Measurements from ENCODE around the gene FAM110D.

The FAM110D gene

DNA sequence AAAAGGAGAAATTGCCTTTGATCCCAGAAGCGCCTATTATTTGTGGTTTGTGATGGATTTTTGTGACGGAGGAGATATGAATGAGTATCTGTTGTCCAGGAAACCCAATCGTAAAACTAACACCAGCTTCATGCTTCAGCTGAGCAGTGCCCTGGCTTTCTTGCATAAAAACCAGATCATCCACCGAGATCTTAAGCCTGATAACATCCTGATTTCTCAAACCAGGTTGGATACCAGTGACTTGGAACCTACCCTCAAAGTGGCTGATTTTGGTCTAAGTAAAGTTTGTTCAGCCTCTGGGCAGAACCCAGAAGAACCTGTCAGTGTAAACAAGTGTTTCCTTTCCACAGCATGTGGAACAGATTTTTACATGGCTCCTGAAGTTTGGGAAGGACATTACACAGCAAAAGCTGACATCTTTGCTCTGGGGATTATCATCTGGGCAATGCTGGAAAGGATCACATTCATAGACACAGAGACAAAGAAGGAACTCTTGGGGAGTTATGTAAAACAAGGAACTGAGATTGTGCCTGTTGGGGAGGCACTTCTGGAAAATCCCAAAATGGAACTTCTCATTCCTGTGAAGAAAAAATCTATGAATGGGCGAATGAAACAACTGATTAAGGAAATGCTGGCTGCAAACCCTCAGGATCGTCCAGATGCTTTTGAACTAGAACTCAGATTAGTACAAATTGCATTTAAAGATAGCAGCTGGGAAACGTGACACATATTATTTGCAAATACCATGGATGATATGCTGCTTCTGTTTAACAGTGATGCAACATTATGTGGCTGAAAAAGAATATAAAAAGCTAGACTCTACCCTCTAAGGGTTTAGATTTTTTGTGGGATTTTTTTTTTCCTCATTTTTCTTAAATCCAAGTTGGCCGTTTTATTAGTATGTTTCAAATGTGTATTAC, 36.8 kb upstream of the FAM110D start:
- H3K27me3 ChIP-seq (ENCODE audit: control insufficient read depth in 5 of 5, insufficient read depth in 4 of 5, low read length in 5 of 5), result no peaks in the 10 kb centered on the region
- H3K4me1 ChIP-seq (ENCODE audit: control insufficient read depth in 5 of 5, insufficient read depth in 5 of 5, low read length in 5 of 5), result peaks cover 0 to 16% (median 7%) of the 10 kb centered on the region in 5 donors
- no peak overlapping the region for H3K27ac ChIP-seq (ENCODE audit: low read depth, low read length)
- H3K4me3 ChIP-seq (ENCODE audit: low read depth in 1 of 5, low read length in 5 of 5), result no peak overlapping the region
- H3K9ac ChIP-seq (ENCODE audit: low read length in 5 of 5), result no peak overlapping the region
- no peaks in the 10 kb centered on the region for H3K9me3 ChIP-seq (ENCODE audit: control insufficient read depth in 5 of 5, low read length in 5 of 5)
- H3K36me3 ChIP-seq (ENCODE audit: control insufficient read depth in 5 of 5, insufficient read depth in 5 of 5, low read length in 5 of 5), result peaks cover 4 to 23% (median 12%) of the 10 kb centered on the region in 5 donors

DNA sequence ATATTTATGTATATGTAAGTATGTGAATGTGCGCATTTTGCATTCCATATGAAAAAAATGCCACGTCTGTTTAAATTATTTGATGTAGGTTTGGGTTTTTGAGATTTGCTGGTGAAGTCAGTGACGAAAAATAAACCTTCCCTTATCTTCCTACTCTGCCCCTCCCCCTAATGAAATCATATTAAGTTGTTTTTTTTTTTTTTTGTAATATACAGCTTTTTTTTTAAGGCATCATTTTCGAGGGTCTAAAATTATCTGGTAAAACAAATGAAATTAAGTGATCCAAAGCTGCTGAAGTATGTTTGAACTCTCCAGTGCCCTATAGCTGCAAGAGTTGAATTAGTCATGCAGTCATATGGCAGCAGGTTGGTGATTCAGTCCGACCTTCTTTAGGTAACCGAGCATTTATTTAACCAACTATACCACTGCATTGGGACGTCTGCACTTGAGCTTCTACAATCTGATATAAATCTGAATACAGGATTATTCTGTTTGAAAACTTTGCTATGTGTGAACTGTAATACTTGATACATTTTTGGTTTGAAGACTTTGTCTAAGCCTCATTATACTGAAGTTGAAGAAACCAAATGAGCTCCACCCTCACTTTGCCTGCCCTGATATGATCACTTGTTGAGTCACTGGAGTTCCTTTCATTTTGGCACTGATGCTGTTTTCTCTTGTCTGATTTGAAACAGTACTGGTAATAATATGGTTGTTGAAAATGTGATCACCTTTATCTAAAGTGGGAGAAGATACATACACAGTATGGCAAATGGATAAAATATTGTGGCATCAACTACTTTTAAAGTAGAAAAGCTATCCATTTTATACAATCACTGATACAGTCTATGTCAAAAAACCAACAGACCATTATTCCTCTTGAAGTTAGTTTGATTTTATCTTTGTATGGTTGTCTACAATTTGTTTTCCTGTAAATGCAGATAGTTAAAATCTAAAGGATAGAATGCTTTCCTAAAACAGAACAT, 35.6 kb upstream of the FAM110D start:
- Histone ChIP-seq H3K4me1 (ENCODE audit: control insufficient read depth in 5 of 5, insufficient read depth in 5 of 5, low read length in 5 of 5) (peaks cover 0 to 25% (median 13%) of the 10 kb centered on the region in 5 donors), H3K27me3 (ENCODE audit: control insufficient read depth in 5 of 5, insufficient read depth in 4 of 5, low read length in 5 of 5) (no peaks in the 10 kb centered on the region), H3K9me3 (ENCODE audit: control insufficient read depth in 5 of 5, low read length in 5 of 5) (no peaks in the 10 kb centered on the region), H3K27ac (ENCODE audit: low read depth, low read length) (no peak overlapping the region), H3K36me3 (ENCODE audit: control insufficient read depth in 5 of 5, insufficient read depth in 5 of 5, low read length in 5 of 5) (peaks cover 4 to 22% (median 12%) of the 10 kb centered on the region in 5 donors), H3K4me3 (ENCODE audit: low read depth in 1 of 5, low read length in 5 of 5) (no peak overlapping the region), H3K9ac (ENCODE audit: low read length in 5 of 5) (no peak overlapping the region)

DNA sequence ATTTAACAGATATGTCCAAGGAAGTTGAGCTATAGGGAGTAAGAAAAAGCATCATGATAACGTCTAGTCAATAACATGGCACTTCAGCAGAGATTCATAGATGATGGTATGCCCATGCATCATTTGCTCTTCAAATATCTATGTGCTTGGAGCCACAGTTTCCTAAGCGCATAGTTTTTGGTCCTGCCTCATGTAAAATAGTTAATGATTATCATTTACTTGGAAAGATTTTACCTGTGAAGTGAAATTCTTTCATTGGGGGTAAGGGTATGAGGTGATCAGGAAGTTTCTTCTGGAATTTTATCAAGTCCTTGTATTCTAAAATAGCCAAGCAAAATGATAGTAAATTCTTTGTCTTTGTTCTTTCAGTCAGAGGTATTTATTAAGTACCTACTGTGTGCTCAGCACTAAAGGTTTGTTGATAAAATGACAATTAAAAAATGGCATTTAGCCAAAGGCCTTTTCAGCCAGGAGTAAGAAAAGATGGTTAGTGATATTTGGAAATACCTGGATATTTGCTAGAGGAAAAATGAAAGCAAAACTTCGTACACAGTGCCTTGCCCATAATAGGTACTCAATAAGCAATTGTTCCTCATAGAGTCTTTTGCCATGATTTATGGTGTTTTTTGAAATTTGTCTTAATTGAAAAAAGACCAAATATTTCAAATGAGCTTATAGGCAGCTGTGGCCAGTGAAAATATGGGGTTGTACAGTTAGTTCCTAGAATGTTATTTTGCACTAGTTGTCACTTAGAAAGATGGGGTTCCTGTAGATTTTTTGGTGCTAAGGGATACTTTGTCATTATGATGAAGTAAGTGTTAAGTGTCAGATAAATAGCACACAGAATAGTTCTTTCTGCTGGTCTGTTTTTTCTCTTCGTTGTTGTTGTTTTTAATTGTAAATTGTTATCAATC, 34.2 kb upstream of the FAM110D start:
- Histone ChIP-seq H3K9me3 (ENCODE audit: control insufficient read depth in 5 of 5, low read length in 5 of 5) (no peaks in the 10 kb centered on the region), H3K36me3 (ENCODE audit: control insufficient read depth in 5 of 5, insufficient read depth in 5 of 5, low read length in 5 of 5) (peaks cover 0 to 11% (median 6%) of the 10 kb centered on the region in 5 donors), H3K4me3 (ENCODE audit: low read depth in 1 of 5, low read length in 5 of 5) (no peak overlapping the region), H3K27me3 (ENCODE audit: control insufficient read depth in 5 of 5, insufficient read depth in 4 of 5, low read length in 5 of 5) (no peaks in the 10 kb centered on the region), H3K27ac (ENCODE audit: low read depth, low read length) (no peak overlapping the region), H3K4me1 (ENCODE audit: control insufficient read depth in 5 of 5, insufficient read depth in 5 of 5, low read length in 5 of 5) (peaks cover 0 to 25% (median 13%) of the 10 kb centered on the region in 5 donors), H3K9ac (ENCODE audit: low read length in 5 of 5) (no peak overlapping the region)

DNA sequence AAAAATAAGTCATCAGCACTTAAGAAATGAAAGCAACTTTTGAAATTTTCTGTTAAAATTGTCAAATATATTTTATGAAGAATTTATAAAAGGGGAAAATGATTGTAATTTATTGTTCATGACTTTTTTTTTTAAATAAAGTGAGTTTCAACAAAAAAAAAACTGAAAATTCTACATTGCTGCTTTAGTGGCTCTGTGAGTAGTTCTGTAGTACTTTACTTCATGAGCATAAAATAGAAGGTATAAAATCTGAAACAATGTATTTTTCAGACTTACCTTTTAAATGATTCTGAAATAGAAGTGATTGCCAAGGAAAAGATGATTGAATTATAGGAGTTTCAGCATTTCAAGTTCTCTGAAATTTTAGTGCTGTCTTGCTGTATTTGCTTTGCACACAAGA, 33.5 kb upstream of the FAM110D start:
- Histone ChIP-seq H3K4me1 (ENCODE audit: control insufficient read depth in 5 of 5, insufficient read depth in 5 of 5, low read length in 5 of 5) (peaks cover 0 to 25% (median 10%) of the 10 kb centered on the region in 5 donors), H3K27ac (ENCODE audit: low read depth, low read length) (no peak overlapping the region), H3K27me3 (ENCODE audit: control insufficient read depth in 5 of 5, insufficient read depth in 4 of 5, low read length in 5 of 5) (no peaks in the 10 kb centered on the region), H3K4me3 (ENCODE audit: low read depth in 1 of 5, low read length in 5 of 5) (no peak overlapping the region), H3K36me3 (ENCODE audit: control insufficient read depth in 5 of 5, insufficient read depth in 5 of 5, low read length in 5 of 5) (peaks cover 0 to 9% (median 6%) of the 10 kb centered on the region in 5 donors), H3K9me3 (ENCODE audit: control insufficient read depth in 5 of 5, low read length in 5 of 5) (no peaks in the 10 kb centered on the region), H3K9ac (ENCODE audit: low read length in 5 of 5) (no peak overlapping the region)

DNA sequence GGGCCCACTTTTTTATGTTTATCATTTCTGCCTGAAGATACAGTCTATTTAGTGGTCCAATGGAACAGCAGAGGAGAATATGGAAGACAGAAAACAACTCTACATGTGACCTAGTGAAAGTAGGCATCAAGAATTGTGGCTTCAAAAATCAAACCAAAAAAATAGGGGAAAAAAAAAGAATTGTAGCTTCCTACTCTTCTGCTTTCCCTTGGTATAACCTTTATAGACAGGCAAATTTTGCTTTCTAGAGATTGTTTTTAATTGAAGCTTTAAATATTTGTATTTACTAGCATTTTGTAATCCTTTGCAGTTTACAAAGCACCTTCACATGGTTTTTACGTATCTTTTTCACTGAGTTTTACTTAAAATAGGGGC, 32.9 kb upstream of the FAM110D start:
- no peaks in the 10 kb centered on the region for H3K9me3 ChIP-seq (ENCODE audit: control insufficient read depth in 5 of 5, low read length in 5 of 5)
- peaks cover 0 to 25% (median 10%) of the 10 kb centered on the region in 5 donors for H3K4me1 ChIP-seq (ENCODE audit: control insufficient read depth in 5 of 5, insufficient read depth in 5 of 5, low read length in 5 of 5)
- H3K27me3 ChIP-seq (ENCODE audit: control insufficient read depth in 5 of 5, insufficient read depth in 4 of 5, low read length in 5 of 5), result no peaks in the 10 kb centered on the region
- H3K4me3 ChIP-seq (ENCODE audit: low read depth in 1 of 5, low read length in 5 of 5), result no peak overlapping the region
- H3K9ac ChIP-seq (ENCODE audit: low read length in 5 of 5), result no peak overlapping the region
- peaks cover 0 to 9% (median 6%) of the 10 kb centered on the region in 5 donors for H3K36me3 ChIP-seq (ENCODE audit: control insufficient read depth in 5 of 5, insufficient read depth in 5 of 5, low read length in 5 of 5)
- H3K27ac ChIP-seq (ENCODE audit: low read depth, low read length), result no peak overlapping the region

DNA sequence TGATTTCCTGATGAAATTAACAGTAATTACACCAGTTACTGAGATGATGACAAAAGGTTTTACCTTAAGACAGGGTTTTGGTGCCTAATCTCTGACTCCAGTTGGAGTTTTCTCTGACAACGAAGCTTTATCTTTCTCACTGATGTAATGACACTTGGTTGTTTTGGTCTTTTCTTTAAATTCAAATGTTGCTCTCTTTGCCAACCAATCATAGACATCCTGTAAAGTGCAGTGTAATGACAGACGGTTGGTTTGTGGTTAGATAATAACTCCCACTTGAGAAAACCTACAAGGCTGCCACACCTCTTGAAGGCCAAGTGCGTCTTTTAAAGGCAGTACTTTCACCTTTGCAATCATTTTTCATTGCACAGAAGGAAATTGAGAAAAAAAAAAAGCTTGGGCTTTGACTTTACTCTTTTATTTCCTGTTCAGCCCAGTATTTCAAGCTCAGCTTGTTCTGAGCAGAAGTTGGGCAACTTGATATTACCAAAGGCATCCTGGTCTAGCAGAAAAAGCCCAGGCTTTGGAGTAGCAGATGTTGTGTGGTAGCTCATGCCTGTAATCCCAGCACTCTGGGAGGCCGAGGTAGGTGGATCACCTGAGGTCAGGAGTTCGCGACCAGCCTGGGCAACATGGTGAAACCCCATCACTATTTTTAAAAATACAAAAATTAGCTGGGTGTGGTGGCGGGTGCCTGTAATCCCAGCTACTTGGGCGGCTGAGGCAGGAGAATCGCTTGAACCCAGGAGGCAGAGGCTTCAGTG, 32.4 kb upstream of the FAM110D start:
- H3K4me3 ChIP-seq (ENCODE audit: low read depth in 1 of 5, low read length in 5 of 5), result no peak overlapping the region

DNA sequence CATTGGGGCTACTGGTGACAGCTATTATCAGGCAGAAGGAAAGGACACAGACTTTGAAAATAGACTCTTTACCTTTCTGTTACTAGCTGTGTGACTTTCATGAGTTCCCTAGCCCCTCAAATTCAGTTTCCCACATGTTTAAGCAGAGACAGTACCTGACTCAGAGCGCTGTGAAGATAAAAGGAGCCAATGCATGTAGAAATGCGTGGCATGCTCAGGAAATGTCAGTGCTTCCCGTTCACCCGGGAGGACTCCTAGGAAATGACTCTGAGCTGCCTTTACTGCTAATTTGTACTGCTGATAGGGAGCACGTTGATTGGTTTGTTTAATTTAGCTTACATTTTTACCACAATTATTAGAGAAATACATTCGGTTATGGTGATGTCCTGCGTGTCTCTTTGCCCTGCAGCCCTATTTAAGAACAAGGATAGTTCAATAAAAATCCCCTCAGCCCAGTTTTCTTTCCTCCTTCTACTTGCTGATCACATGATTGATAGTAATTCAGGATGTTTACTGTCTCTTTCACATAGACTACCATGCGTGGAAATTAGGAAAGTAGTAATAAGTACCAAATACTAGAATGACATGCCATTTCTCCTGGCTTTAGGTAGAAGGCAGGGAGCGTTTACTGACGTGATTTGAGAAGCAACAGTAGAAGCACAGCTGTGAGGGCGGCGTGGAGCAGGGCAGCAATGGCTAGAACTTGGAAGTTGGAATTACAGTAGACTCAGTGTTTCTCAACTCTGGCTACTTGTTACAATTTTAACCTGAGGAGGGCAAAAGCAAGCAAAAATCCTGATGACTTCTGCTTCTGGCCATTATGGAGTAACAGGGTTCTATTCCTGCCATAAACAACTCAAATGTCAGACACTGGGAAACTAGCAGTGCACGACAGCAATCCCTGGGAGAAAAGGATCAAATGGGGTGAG, 31.4 kb upstream of the FAM110D start:
- no peak overlapping the region for H3K4me3 ChIP-seq (ENCODE audit: low read depth in 1 of 5, low read length in 5 of 5)
- H3K36me3 ChIP-seq (ENCODE audit: control insufficient read depth in 5 of 5, insufficient read depth in 5 of 5, low read length in 5 of 5), result peaks cover 0 to 2% (median 0%) of the 10 kb centered on the region in 5 donors
- H3K4me1 ChIP-seq (ENCODE audit: control insufficient read depth in 5 of 5, insufficient read depth in 5 of 5, low read length in 5 of 5), result peaks cover 0 to 23% (median 10%) of the 10 kb centered on the region in 5 donors
- H3K27ac ChIP-seq (ENCODE audit: low read depth, low read length), result no peak overlapping the region
- peak overlapping the region in 1 of 5 donors; percentile 32 for H3K9ac ChIP-seq (ENCODE audit: low read length in 5 of 5)
- no peaks in the 10 kb centered on the region for H3K9me3 ChIP-seq (ENCODE audit: control insufficient read depth in 5 of 5, low read length in 5 of 5)
- H3K27me3 ChIP-seq (ENCODE audit: control insufficient read depth in 5 of 5, insufficient read depth in 4 of 5, low read length in 5 of 5), result peaks cover 0 to under 1% (median 0%) of the 10 kb centered on the region in 5 donors

More for the DNA sequence above, 32.4 kb upstream of the FAM110D start:
- Histone ChIP-seq H3K27ac (ENCODE audit: low read depth, low read length) (no peak overlapping the region), H3K36me3 (ENCODE audit: control insufficient read depth in 5 of 5, insufficient read depth in 5 of 5, low read length in 5 of 5) (peaks cover 0 to 9% (median 6%) of the 10 kb centered on the region in 5 donors), H3K27me3 (ENCODE audit: control insufficient read depth in 5 of 5, insufficient read depth in 4 of 5, low read length in 5 of 5) (no peaks in the 10 kb centered on the region), H3K4me1 (ENCODE audit: control insufficient read depth in 5 of 5, insufficient read depth in 5 of 5, low read length in 5 of 5) (peaks cover 0 to 25% (median 10%) of the 10 kb centered on the region in 5 donors), H3K9me3 (ENCODE audit: control insufficient read depth in 5 of 5, low read length in 5 of 5) (no peaks in the 10 kb centered on the region), H3K9ac (ENCODE audit: low read length in 5 of 5) (no peak overlapping the region)

DNA sequence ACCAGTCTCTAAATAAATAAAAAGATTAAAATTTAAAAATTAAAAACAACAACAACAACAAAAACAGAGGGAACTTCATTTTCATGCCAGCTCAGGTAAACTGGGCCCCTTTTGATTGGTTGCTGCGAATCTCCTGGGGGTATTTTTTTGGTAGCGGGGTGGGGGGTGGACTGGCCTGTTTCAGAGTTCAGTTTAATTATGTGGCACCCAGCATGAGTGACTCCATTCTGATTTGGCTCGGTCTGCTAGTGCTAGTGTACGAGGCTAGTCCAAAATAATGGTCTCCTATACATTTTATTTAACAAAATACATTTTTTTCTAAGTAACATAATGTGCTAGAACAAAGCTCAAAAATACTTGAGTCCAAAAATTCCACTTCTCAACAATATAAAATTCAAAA, 29.1 kb upstream of the FAM110D start:
- Histone ChIP-seq H3K9me3 (ENCODE audit: control insufficient read depth in 5 of 5, low read length in 5 of 5) (no peaks in the 10 kb centered on the region), H3K36me3 (ENCODE audit: control insufficient read depth in 5 of 5, insufficient read depth in 5 of 5, low read length in 5 of 5) (no peaks in the 10 kb centered on the region), H3K27me3 (ENCODE audit: control insufficient read depth in 5 of 5, insufficient read depth in 4 of 5, low read length in 5 of 5) (peaks cover 0 to 3% (median 0%) of the 10 kb centered on the region in 5 donors), H3K4me1 (ENCODE audit: control insufficient read depth in 5 of 5, insufficient read depth in 5 of 5, low read length in 5 of 5) (peaks cover 0 to 17% (median 10%) of the 10 kb centered on the region in 5 donors), H3K4me3 (ENCODE audit: low read depth in 1 of 5, low read length in 5 of 5) (no peak overlapping the region), H3K9ac (ENCODE audit: low read length in 5 of 5) (no peak overlapping the region), H3K27ac (ENCODE audit: low read depth, low read length) (no peak overlapping the region)

Data from subcutaneous abdominal adipose tissue (tissue), 5 donors.